Activated CD4-positive, alpha-beta T cell treated with anti-CD3 and anti-CD28 coated beads for 24 hours (primary cell): ENCODE data around the gene GRIN2A.

Experiments
- DNase-seq, 2 donors: peaks; one replicate each; pipeline ENCODE4 v3.0.0-alpha.2; 2020; ENCODE audit warnings: low read depth in 2 of 2

Gene GRIN2A

DNA sequence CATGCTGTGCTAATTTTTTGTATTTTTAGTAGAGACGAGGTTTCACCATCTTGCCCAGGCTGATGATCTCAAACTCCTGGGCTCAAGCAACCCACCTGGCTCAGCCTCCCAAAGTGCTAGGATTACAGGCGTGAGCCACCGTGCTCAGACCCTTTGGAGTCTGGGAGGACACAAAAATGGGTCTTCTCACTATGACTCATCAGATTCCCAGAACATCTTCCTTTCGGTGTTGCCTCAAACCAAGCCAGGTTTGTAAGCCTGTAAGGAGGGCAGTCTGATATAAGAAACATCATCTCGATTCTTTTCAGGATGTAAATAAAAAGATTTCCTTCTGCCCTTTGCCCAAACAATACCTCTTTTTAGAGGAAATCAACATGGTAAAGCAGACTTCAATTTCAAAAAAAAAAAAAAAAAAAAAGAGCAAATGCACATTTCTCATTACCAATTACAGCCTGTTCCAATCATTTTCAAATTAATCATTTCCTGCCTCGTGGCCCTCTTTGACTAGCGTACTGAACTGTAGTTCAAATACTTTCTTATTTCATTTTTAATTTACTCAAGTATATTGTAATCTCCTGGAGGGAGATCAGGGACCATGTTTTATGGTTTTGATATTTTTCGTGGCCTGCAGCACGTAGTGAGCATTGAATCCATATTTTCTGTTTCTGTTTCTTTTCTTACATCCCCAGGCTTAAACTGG, 409.6 kb downstream of the GRIN2A start:
- DNase-seq = no peak

DNA sequence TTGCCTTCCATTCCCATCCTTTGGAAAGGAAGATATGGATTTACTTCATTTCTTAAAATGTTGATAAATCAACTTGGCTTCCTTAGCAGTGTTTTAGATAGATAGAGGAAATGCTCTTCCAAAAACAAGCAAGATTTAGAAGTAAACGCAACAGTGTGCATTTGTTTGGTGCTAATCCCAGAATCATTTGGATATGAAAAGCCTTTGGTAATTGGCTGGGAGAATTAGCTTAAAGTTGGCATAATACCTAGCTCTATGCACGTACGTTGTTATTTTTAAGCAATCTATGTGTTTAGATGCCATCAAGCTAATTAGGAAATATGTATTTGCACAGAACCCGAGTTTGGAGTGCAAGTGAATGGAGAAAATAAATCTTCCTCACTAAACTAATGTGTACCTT, 415.3 kb downstream of the GRIN2A start:
- no peak for DNase-seq

DNA sequence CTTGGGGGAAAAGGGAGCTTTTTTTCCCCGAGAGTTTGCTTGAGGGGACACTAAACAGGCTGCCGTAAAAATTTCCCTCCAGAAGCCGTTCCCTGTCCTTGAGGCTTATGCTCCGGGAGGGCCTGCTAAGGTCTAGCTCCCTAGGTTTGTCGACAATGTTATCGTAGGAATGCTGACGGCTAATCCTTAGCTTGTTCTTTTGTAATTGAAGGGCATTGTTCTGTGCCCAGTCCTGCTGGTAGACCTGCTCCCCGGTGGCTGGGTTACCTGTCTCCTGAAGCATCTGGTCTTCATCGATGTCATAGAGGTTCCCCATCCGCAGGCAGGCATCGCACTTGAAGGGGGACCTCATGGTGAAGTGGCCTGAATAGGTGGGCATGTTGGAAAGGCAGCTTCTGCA, 418.7 kb downstream of the GRIN2A start:
- no peak for DNase-seq

DNA sequence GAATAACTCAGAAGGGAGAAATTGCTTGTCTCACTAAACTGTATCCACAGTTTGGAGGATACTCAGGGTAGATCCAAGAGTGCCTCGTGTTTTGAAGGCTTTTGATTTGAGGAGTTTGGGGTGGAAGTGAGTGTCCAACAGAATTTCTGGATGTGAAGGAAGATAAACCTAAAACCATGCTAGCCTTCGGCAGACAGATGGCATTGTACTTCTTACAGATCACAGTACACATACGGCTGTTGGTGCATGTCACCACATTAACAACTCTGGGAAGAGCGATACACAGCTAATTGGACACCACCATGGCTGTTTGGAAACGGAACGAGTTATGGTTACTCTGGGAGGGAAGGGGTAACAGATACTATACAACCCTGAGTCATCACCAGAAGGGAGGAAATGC, 420.4 kb downstream of the GRIN2A start:
- no peak for DNase-seq

DNA sequence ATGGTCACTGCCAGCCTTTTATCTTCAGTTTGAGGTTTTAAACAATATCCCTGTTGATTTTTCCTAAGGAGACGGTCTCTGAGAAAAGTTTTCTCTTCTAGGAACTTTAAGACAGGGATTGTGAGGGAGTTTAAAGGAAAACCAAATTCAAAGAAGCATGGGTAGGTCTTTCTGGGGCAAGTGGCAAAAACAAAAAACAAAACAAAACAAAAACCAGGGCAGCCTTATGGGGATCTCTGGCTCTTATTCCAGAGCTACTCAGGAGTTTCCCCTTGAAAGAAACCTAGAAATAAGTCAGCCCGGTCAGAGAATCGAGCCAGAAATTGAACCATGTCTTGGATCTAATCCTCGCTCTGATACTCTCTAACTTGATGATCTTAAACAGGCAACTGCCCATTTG, 424.5 kb downstream of the GRIN2A start:
- DNase-seq = no peak

DNA sequence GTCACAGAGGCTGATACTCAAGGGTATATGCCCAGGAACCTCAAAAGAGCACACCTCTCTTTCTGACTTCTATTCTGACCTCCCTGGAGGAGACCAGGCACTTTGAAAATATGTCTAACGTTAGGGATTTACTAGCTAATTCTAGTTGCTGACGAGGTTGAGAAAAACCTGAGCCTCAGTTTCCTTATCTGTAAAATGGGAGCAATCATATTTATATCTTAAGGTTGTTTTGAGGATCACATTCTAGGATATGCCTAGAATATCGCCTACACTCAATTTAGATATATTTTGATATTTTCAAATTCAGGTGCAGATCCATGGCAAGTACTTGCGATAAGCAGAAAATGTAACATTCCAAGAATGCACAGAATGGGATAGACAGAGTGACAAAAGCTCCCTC, 425.8 kb downstream of the GRIN2A start:
- DNase-seq = no peak

DNA sequence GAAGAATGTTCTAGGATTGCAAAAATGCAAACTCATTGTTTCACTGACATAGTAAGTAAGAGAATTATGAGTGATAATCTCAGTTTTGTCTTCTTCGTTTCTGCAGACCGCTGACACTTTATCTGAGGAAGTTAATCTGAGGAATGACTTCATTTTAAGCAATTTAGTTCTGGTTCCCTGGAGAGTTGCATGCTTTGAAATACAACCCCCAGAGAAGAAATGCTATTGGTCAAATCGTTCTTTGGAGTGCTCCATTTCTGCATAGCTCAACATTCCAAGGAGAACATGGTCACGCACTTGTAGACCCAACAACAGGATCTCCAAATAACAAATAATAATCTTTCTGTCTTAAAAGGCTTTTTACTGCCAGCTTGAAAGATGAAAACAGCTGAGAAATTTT, 427.1 kb downstream of the GRIN2A start:
- DNase-seq = no peak

DNA sequence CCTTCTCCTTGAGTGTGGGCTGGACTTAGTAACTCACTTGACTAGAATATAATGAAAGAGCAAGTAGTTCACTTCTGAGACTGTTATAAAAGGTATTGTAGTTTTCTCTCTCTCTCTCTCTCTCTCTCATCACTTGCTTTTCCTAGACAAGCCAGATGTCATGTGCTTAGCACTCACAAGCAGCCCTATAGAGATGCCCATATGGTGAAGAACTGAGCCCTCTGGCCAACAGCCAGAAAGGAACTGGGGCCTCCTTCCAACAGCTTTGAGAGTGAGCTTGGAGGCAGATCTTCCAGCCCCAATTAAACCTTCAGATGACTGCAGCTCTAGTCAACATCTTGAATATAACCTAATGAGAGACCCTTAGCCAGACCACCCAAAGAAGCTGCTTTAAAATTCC, 440.5 kb downstream of the GRIN2A start:
- DNase-seq = no peak

DNA sequence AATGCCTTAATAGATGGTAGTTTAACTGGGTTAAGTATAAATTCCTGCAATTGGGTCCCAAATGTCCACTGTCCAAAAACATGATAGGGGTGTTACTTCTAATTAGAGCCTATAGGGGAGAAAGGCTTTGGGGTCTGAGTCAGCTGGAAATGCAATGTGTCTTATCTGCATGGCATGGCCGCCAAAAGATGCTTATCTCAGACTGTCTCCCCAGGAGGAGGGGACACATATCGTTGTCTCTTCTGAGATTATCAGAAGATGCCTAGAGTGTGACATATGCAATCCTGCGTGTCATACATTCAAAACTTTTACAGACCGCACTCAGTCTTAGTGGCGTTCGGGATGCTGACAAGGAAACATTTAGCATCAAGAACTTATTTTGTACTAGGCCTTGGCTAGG, 442.9 kb downstream of the GRIN2A start:
- DNase-seq = no peak

DNA sequence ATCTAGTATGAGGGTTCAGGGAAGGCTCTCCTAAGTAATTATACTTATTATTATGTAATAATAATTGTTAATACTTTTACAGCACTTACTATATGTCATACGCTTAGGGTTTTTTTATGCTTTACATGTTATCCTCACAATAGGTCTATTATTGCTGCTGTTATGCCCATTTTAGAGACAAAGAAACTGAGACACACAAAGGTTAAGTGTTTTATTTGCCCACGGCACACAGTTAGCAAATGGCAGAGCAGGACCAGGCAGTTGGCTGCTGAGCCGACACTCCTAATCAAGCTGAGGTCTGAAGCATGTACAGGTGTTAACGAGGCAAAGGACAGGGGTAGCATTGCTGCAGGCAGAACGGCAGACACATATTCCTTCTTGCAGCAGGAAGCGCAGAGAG, 443.5 kb downstream of the GRIN2A start:
- DNase-seq = no peak

DNA sequence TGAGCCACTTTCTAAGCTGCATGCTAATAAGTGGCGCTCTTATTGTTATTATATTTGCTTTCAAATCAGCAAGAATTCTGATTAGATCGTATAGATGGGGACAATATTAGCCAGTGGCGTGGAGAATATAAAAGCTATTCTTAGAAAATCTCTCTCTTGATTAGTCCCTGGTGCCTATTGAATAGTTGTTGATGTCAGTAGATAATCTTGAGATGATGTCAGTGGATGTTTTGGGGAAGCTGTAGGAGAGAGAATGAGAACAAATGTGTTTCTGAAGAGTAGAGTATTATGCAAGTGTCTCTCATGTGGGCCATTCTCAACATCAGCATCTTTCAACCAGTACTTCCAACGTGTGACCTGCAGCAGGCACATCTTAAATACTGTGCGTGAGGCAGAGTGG, 445.7 kb downstream of the GRIN2A start:
- no peak for DNase-seq

DNA sequence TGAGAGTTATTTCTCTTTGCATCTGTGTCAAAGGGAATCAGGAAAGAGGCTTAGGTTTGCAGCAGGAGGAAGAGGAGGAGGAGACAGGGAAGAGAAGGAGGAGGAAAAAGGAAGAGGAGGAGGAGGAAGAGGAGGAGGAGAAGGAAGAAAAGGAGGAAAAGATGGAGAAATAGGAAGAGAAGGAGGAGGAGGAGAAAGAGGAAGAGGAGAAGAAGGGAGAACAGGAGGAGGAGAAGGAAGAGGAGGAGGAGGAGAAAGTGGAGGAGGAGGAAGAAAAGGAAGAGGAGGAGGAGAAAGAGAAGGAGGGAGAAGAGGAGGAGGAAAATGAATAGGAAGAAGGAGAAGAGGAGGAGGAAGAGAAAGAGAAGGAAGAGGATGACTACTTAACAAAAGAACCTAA, 459.1 kb downstream of the GRIN2A start:
- DNase-seq = no peak

DNA sequence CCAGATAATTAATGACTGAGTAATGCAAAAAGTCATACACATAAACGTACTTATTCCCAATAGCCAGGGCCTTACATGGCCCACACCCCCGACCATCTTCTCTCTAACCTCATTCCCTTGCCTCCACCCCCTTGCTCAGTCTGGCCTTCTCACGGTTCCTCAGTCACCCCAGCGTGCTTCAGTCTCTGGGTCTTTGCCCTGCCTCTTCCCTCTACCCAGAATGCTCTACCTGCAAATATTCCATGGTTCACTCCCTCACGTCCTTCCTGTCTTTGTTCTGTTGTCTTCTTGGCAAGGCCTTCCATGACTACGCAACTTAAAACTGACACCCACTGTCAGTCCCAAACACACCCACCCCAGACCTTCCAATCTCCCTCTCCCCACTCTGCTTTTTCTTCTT, 468.3 kb downstream of the GRIN2A start:
- DNase-seq = no peak

DNA sequence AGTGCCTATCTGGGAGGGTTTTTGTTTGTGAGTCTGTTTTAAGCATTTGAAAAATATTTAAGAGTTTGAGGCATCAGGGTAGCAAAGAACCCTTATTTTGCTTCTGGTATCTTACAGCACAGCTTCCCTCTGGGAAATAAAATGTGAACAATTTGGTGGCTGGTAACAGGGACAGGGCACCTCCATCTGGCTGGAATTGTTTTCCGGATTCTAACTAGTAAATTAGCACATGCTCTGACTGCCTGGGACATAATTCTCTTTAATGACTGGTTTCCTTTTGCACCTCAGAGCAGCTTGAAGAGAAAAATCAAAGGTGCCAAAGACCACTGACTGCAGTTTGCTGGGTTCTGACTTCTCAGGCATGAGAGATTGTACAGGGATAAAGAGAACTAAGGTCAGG, 469.1 kb downstream of the GRIN2A start:
- DNase-seq = no peak

DNA sequence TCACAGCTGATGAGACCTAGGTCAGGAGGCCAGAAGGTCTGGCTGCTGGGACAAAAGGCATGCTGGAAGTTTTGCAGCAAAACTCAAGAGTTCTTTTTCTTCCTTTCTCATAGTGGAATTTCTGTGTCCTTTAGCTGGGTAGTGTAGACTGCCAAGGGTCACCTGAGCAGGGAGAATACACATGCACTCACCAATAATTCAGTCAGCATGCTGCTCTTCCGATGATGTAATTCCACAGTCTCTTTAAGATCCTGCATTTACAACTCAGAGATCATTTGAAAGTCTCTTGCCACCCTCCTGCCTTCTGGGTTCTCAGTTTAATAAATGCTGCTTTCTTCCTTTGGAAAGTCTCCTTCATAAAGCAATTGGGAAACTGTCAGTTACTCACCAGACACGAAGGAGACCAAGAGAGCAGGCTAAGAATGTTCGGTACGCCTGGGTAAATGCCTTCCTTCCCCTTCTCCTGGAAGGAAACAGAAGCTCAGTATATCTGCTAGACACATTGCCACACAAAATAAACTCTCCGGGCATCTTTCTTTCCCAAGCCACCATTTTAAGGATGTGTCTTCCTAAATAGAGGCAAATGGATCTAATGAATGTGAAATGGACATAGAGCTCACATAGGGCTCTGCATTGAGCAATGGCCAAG, 473.1 kb downstream of the GRIN2A start:
- no peak for DNase-seq

DNA sequence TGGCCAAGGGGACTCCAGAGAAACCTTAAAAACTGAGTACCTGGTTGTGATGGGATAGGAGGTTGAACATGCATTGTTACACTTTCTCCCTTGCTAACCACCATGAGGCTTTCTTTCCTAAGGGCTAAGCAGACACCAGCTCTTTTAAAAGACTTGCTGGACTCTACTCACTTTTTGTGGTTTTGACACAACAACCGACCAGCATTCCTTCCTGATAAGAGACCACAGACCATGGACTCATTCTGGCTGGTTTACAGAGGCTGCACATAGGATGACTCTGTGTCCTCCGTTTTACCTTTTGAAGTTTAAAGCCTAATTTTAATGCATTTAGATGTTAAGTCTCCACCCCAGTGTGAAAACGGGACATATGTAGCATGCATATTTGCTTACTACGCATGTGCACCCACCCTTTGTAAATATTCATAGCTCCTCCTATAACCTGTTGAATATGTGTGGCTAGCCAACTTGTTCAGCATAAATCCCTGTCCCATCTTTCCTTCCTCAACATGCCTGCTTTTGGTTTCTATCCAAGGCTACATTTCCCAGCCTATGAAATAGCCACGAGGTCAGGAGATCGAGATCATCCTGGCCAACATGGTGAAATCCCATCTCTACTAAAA, 475.9 kb downstream of the GRIN2A start:
- DNase-seq = no peak

DNA sequence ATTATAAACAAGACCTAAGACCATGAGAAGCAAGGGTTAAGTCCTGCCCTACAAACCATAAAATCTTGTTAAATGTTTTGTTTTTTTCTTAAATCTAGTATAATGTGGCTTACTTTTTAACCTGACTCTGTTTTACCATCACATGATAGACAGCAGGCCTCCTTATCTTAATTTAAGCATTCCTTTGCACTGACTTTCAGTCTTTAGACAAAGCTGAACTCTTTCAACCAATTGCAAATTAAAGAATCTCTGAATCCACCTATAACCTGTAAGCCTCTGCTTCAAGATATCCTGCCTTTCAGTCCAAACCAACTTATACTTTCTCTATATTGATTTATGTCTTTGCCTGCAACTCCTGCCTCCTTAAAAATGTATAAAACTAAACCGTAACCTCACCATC, 478.5 kb downstream of the GRIN2A start:
- no peak for DNase-seq
